Measurements from ENCODE around the gene EDN1. TPM values are rescaled to one million over a fixed set of nuclear protein-coding genes. Genes with fewer than 3 reads are reported as not detected.

The EDN1 gene
- total RNA-seq, 3 donors from 2014 or later = 0.24 to 0.25 TPM; not detected in 1

DNA sequence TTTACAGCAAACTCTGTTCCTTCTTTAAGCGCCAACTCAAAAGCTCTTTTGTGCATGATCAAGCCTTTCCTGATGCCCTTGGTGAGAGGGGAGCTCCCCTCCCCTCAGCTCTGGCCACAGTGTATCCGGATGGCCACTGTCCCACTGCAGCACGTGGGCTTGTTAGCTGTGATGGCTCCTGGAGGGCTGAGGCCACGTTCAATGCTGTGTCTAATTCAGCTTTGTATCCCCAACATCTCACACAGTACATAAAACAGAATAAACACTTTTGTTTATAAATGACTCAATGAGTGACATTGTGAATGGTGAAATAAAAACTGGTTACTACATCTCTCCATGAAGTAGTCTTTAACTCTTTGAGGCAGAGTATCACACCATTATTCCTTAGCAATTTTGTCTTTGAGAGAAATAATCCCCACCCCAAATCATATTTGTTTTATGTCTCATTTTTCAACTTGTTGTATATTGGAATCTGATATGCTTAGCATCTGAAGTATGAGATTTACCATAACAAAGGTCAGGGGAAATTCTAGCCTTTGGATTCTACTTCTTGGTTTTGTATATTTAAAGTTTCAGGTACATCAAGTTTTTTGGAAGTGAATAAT, 44.5 kb downstream of the EDN1 start:
- peaks cover 3% of the 10 kb centered on the region for H3K4me1 Mint-ChIP-seq (ENCODE audit: low read depth)
- no peaks in the 10 kb centered on the region for H3K36me3 Mint-ChIP-seq (ENCODE audit: insufficient read depth)
- H3K4me3 Mint-ChIP-seq = no peak overlapping the region
- H3K27me3 Mint-ChIP-seq (ENCODE audit: low read depth) = peaks cover 2% of the 10 kb centered on the region
- no peaks in the 10 kb centered on the region for H3K9me3 Mint-ChIP-seq
- ATAC-seq (no peak), DNase-seq (no peak)

GRCh38 chr6:12335131-12335527, 45.0 kb downstream of the EDN1 start:
- ATAC-seq = no peak
- DNase-seq = no peak
- Mint-ChIP-seq H3K4me1 (ENCODE audit: low read depth) (peaks cover 3% of the 10 kb centered on the region), H3K27me3 (ENCODE audit: low read depth) (no peaks in the 10 kb centered on the region), H3K36me3 (ENCODE audit: insufficient read depth) (no peaks in the 10 kb centered on the region), H3K9me3 (no peaks in the 10 kb centered on the region), H3K4me3 (no peak overlapping the region)

DNA sequence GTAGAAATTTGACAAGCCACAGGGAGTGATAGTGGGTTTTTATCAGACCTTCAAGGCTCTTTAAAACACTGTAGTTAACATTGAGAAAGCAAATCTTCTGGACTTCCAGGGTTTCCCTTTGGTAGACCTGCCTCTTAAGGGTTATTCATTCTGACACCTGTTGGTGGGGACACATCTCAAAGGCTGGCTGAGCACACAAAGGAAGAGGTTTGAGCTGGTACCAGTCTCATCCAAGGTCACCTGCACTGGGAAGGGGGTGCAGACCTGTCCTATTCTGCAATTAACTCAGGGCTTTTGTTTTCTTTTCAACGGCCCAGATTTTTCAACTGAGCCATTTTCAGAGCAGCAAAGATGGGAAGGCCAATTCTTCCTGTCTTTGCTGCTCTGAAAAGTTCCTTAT, 45.6 kb downstream of the EDN1 start:
- Mint-ChIP-seq H3K36me3 (ENCODE audit: insufficient read depth) (no peaks in the 10 kb centered on the region), H3K27me3 (ENCODE audit: low read depth) (no peaks in the 10 kb centered on the region), H3K9me3 (no peaks in the 10 kb centered on the region), H3K4me3 (no peak overlapping the region), H3K4me1 (ENCODE audit: low read depth) (peaks cover 3% of the 10 kb centered on the region)
- DNase-seq (no peak), ATAC-seq (no peak)

GRCh38 chr6:12336121-12336971, 46.2 kb downstream of the EDN1 start:
- H3K4me3 Mint-ChIP-seq = no peak overlapping the region
- no peaks in the 10 kb centered on the region for H3K27me3 Mint-ChIP-seq (ENCODE audit: low read depth)
- H3K4me1 Mint-ChIP-seq (ENCODE audit: low read depth) = peaks cover 3% of the 10 kb centered on the region
- no peaks in the 10 kb centered on the region for H3K9me3 Mint-ChIP-seq
- no peak for DNase-seq
- ATAC-seq = no peak
- H3K36me3 Mint-ChIP-seq (ENCODE audit: insufficient read depth) = no peaks in the 10 kb centered on the region

DNA sequence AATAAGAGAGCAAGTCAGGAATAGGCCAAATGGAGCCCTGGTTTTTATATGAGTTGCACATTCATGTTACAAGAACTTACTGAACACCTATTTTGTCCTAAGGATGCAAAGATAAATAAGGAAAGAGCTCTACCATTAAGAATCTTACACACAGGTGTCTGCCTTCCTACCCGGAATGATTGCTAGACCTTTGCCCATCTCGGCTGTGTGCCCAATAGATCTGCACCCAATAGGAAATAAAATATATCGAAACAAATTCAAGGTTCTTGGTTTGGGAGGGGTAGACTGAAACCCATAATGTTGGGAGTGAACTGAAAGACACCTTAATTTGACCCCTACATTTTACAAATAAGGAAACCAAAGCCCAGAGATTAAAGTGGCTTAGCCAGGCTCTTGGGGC, 48.9 kb downstream of the EDN1 start:
- H3K4me3 Mint-ChIP-seq = no peak overlapping the region
- H3K36me3 Mint-ChIP-seq (ENCODE audit: insufficient read depth) = no peaks in the 10 kb centered on the region
- ATAC-seq (no peak), DNase-seq (no peak)
- H3K4me1 Mint-ChIP-seq (ENCODE audit: low read depth) = no peaks in the 10 kb centered on the region
- H3K27me3 Mint-ChIP-seq (ENCODE audit: low read depth) = no peaks in the 10 kb centered on the region
- no peaks in the 10 kb centered on the region for H3K9me3 Mint-ChIP-seq

GRCh38 chr6:12339808-12340487, 49.8 kb downstream of the EDN1 start:
- no peak overlapping the region for H3K4me3 Mint-ChIP-seq
- H3K36me3 Mint-ChIP-seq (ENCODE audit: insufficient read depth) = no peaks in the 10 kb centered on the region
- no peaks in the 10 kb centered on the region for H3K4me1 Mint-ChIP-seq (ENCODE audit: low read depth)
- ATAC-seq (no peak), DNase-seq (no peak)
- no peaks in the 10 kb centered on the region for H3K9me3 Mint-ChIP-seq
- no peaks in the 10 kb centered on the region for H3K27me3 Mint-ChIP-seq (ENCODE audit: low read depth)

GRCh38 chr6:12340488-12340818, 50.3 kb downstream of the EDN1 start:
- no peak for ATAC-seq
- no peaks in the 10 kb centered on the region for H3K27me3 Mint-ChIP-seq (ENCODE audit: low read depth)
- H3K4me1 Mint-ChIP-seq (ENCODE audit: low read depth) = no peaks in the 10 kb centered on the region
- H3K9me3 Mint-ChIP-seq = no peaks in the 10 kb centered on the region
- H3K4me3 Mint-ChIP-seq = no peak overlapping the region
- DNase-seq = no peak
- no peaks in the 10 kb centered on the region for H3K36me3 Mint-ChIP-seq (ENCODE audit: insufficient read depth)

DNA sequence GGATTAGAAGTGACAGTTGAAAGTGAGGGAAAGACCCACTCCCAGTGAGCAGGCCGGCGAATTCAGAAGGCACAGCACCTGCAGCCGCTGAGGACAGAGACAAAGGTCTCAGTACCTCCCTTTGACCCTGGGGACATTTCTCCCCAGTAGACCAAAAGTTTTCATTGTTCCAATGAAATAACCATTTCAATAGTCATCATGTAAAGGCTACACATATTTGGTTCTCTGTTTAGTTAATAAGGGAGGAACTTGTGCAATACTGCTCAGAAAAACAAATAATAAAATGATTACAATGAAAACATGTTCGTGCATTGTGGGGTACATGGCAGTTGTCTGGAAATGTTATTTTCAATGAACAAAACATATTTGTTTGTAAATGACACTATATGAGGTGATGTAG, 52.5 kb downstream of the EDN1 start:
- DNase-seq (no peak), ATAC-seq (no peak)
- no peak overlapping the region for H3K4me3 Mint-ChIP-seq
- H3K9me3 Mint-ChIP-seq = no peaks in the 10 kb centered on the region
- H3K4me1 Mint-ChIP-seq (ENCODE audit: low read depth) = no peaks in the 10 kb centered on the region
- no peaks in the 10 kb centered on the region for H3K36me3 Mint-ChIP-seq (ENCODE audit: insufficient read depth)
- no peaks in the 10 kb centered on the region for H3K27me3 Mint-ChIP-seq (ENCODE audit: low read depth)

- H3K9me3 Mint-ChIP-seq = no peaks in the 10 kb centered on the region
- no peak for DNase-seq
- no peak for ATAC-seq
- no peaks in the 10 kb centered on the region for H3K36me3 Mint-ChIP-seq (ENCODE audit: insufficient read depth)
- no peaks in the 10 kb centered on the region for H3K4me1 Mint-ChIP-seq (ENCODE audit: low read depth)
- no peak overlapping the region for H3K4me3 Mint-ChIP-seq
- no peaks in the 10 kb centered on the region for H3K27me3 Mint-ChIP-seq (ENCODE audit: low read depth)
Measured at GRCh38 chr6:12343122-12343439, 52.9 kb downstream of the EDN1 start.

GRCh38 chr6:12343440-12344162, 53.4 kb downstream of the EDN1 start:
- Mint-ChIP-seq H3K9me3 (no peaks in the 10 kb centered on the region), H3K4me3 (no peak overlapping the region), H3K27me3 (ENCODE audit: low read depth) (peaks cover 2% of the 10 kb centered on the region), H3K36me3 (ENCODE audit: insufficient read depth) (no peaks in the 10 kb centered on the region), H3K4me1 (ENCODE audit: low read depth) (no peaks in the 10 kb centered on the region)
- no peak for DNase-seq
- no peak for ATAC-seq

DNA sequence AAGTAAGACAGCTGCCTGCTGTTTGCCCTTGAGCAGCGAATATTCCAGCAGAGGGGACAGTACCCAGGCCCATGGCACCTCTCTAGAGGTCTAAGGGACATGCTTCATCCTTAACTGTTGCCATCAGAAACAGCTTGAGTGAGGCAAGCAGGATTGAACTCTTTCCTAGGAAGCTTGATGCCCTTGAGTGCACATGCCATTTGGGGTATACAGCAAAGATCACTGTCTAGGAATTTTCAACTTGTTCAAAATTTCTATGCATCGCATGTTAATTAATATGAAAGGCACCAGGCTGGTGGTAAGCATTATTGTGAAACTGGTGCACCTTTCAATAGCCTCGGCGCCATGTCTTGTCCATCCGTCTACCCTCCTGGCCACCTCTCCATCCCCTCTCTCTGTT, 54.1 kb downstream of the EDN1 start:
- H3K36me3 Mint-ChIP-seq (ENCODE audit: insufficient read depth) = no peaks in the 10 kb centered on the region
- H3K9me3 Mint-ChIP-seq = no peaks in the 10 kb centered on the region
- DNase-seq = no peak
- no peaks in the 10 kb centered on the region for H3K4me1 Mint-ChIP-seq (ENCODE audit: low read depth)
- H3K4me3 Mint-ChIP-seq = no peak overlapping the region
- ATAC-seq = no peak
- peaks cover 6% of the 10 kb centered on the region for H3K27me3 Mint-ChIP-seq (ENCODE audit: low read depth)

DNA sequence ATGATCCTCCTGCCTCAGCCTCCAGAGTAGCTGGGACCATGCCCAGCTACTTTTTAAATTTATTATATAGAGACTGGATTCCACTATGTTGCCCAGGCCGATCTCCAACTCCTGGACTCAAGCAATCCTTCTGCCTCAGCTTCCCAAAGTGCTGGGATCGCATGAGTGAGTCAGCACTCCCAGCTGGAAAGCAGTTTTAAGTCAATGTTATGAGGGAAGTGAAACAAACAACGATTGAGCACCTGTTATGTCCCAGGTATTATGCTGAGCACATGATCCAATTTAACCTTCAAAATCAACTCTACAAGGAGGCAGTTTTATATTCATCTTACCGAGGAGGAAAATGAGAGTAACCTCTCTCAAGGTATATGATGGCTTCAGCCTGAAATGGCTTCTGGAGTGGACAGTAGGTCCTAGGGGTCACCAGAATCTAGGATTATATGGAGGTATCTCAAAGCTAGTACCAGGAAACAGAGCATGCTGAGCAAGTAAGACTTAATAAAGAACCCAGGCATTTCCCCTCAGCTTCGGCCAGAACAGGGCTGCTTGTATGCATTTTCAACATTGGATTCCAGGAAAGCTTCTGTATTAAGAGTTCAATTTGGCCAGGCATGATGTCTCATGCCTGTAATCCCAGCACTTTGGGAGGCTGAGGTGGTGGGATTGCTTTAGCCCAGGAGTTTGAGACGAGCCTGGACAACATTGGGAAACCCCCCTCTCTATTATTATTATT, 55.0 kb downstream of the EDN1 start:
- Mint-ChIP-seq H3K36me3 (ENCODE audit: insufficient read depth) (no peaks in the 10 kb centered on the region), H3K9me3 (no peaks in the 10 kb centered on the region), H3K27me3 (ENCODE audit: low read depth) (peaks cover 11% of the 10 kb centered on the region), H3K4me1 (ENCODE audit: low read depth) (no peaks in the 10 kb centered on the region), H3K4me3 (no peak overlapping the region)
- DNase-seq = no peak
- ATAC-seq = no peak

- H3K4me1 Mint-ChIP-seq (ENCODE audit: low read depth) = no peaks in the 10 kb centered on the region
- no peak overlapping the region for H3K4me3 Mint-ChIP-seq
- H3K9me3 Mint-ChIP-seq = no peaks in the 10 kb centered on the region
- H3K27me3 Mint-ChIP-seq (ENCODE audit: low read depth) = peaks cover 11% of the 10 kb centered on the region
- DNase-seq (no peak), ATAC-seq (no peak)
- no peaks in the 10 kb centered on the region for H3K36me3 Mint-ChIP-seq (ENCODE audit: insufficient read depth)
Measured at GRCh38 chr6:12345694-12346058, 55.5 kb downstream of the EDN1 start.

Measured in activated T-cell treated with anti-CD3 and anti-CD28 coated beads, Interleukin-2, amount 50 U/mL, for 4 hours (primary cell).